GM12891 (cell line): ENCODE data around the gene XRCC3.

Experiments used
- POLR2A ChIP-seq: IDR thresholded peaks from 2 replicates; pipeline ENCODE4 v1.6.1; 2011; ENCODE audit warnings: low read depth, low read length, control low read depth
- POLR2AphosphoS5 ChIP-seq: IDR thresholded peaks from 2 replicates; pipeline ENCODE4 v1.6.1; 2011; ENCODE audit warnings: low read depth, low read length, control low read depth
- TAF1 ChIP-seq: IDR thresholded peaks from 2 replicates; pipeline ENCODE4 v1.6.1; 2011; ENCODE audit warnings: low read depth, low read length, control low read depth

DNA sequence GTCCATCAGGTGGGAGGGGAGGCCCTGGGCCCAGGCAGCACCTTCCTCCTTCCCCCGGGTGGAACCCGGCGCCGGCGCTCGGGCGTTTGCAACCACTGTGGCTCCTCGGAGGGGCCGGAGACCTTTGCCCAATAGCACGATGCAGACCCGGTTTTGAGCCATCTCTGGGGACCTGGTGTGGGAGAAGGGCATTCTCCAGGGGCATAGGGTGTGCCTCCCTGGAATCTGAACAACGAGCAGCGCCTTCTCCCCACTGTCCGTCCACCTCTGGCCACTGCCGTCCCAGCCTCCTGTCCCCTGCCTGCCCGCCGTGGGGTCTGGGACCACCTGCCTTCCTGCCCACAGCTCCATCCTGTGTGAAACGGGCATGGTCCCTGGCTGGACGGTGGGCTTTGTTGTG, 12.9 kb upstream of the XRCC3 start:
- TF ChIP-seq POLR2A (no peak), POLR2AphosphoS5 (no peak), TAF1 (no peak)
